HepG2 (cell line): ENCODE results near the gene NAALADL1. TPM values are rescaled to one million over a fixed set of nuclear protein-coding genes. Genes with fewer than 3 reads are reported as not detected.

ENCODE experiments used
- ATAC-seq: fragments of 200-7000 bp; cut with Tn5 transposase; 3 replicates; pipeline ENCODE4 v1.9.1; 2020; ENCODE audit warnings: mild to moderate bottlenecking, moderate library complexity
- BruUV-seq: library from RNA; stranded (reverse); fragments of 400-500 nt; replicated peaks from 2 replicates; lab custom pipeline; 2021; lab: Mats Ljungman, UMichigan
- CTCF ChIA-PET: fragments of 300-600 bp; formaldehyde crosslinking; extraction: SDS; loops from one replicate; lab custom pipeline; 2021; ENCODE audit warnings: low total read pairs, inconsistent platforms, low intra/inter-chr PET ratio; lab: Yijun Ruan, JAX
- POLR2A ChIA-PET: fragments of 350-600 bp; sonication (Branson Sonifier 250); formaldehyde crosslinking; loops from one replicate; lab custom pipeline; 2020; ENCODE audit warnings: antibody characterized with exemption, inconsistent platforms; lab: Yijun Ruan, JAX
- DNase-seq: peaks from one replicate; pipeline ENCODE4 v3.0.0-alpha.2; 2015; ENCODE audit warnings: low spot score
- FAIRE-seq: peaks from 3 replicates; lab custom pipeline; 2011; peaks lifted over from hg19 to GRCh38; lab: Jason Lieb, UNC
- H2AFZ ChIP-seq: one replicate; pipeline ENCODE4 v1.6.1; 2011; ENCODE audit warnings: low read length, inconsistent platforms
- H3K27ac ChIP-seq: fragments of 300-600 bp; 3 replicates; pipeline ENCODE4 v1.8.0; 2011; ENCODE audit warnings: mixed run types, mild to moderate bottlenecking, mixed read lengths, low read length, inconsistent platforms; ENCODE audit not compliant: insufficient read depth; ENCODE audit errors: extremely low read length
- H3K27me3 ChIP-seq, 2 experiments: fragments of 200-600 bp in 1 of 2; 2 replicates in 1 of 2; 3 replicates in 1 of 2; pipeline versions ENCODE4 v1.6.0 to v1.8.0; 2011; ENCODE audit warnings: low read length in 2 of 2, mild to moderate bottlenecking in 2 of 2, moderate library complexity in 2 of 2, inconsistent platforms in 1 of 2; ENCODE audit not compliant: insufficient read depth in 2 of 2, control insufficient read depth in 1 of 2
- H3K36me3 ChIP-seq, 2 experiments: fragments of 200-600 bp in 1 of 2; replicated peaks in 1 of 2; 2 replicates in 1 of 2; 3 replicates in 1 of 2; pipeline versions ENCODE4 v1.5.1 to v1.8.0; 2011; ENCODE audit warnings: low read length in 2 of 2, inconsistent platforms in 1 of 2; ENCODE audit not compliant: insufficient read depth in 2 of 2, control insufficient read depth in 1 of 2
- H3K4me1 ChIP-seq: 2 replicates; pipeline ENCODE4 v1.5.1; 2012; ENCODE audit warnings: low read length, inconsistent platforms; ENCODE audit not compliant: insufficient read depth
- H3K4me2 ChIP-seq: 2 replicates; pipeline ENCODE4 v1.6.0; 2011; ENCODE audit warnings: low read depth, low read length, inconsistent platforms
- H3K4me3 ChIP-seq, 3 experiments: fragments of 200-600 bp in 1 of 3; sonication (generic), shearing (Covaris generic) in 1 of 3; replicated peaks in 1 of 3; 2 replicates each; pipeline ENCODE4 v1.5.1; 2011 to 2016; ENCODE audit warnings: low read length in 3 of 3, inconsistent platforms in 2 of 3, low read depth in 2 of 3, mild to moderate bottlenecking in 2 of 3, control low read depth in 1 of 3, mixed read lengths in 1 of 3; ENCODE audit not compliant: insufficient read depth in 1 of 3
- H3K79me2 ChIP-seq: one replicate; pipeline ENCODE4 v1.6.1; 2011; ENCODE audit warnings: low read length, inconsistent platforms; ENCODE audit not compliant: insufficient read depth
- H3K9ac ChIP-seq: 2 replicates; pipeline ENCODE4 v1.6.0; 2011; ENCODE audit warnings: mild to moderate bottlenecking, low read depth, low read length, inconsistent platforms; ENCODE audit not compliant: insufficient read depth
- H3K9me3 ChIP-seq: 2 replicates; pipeline ENCODE4 v1.5.1; 2012; ENCODE audit warnings: mild to moderate bottlenecking, low read length
- H4K20me1 ChIP-seq: 2 replicates; pipeline ENCODE4 v1.6.0; 2011; ENCODE audit warnings: inconsistent platforms, mild to moderate bottlenecking, low read length, moderate library complexity; ENCODE audit not compliant: insufficient read depth
- AGO2 ChIP-seq: fragments of 200-400 bp; formaldehyde crosslinking; optimal IDR thresholded peaks from 2 replicates; pipeline ENCODE3; 2017; ENCODE audit warnings: mild to moderate bottlenecking, low read depth, low read length, moderate library complexity
- FIP1L1 ChIP-seq: fragments of 200-400 bp; formaldehyde crosslinking; IDR thresholded peaks from 2 replicates; pipeline ENCODE4 v1.6.1; 2018; ENCODE audit warnings: low read depth, mild to moderate bottlenecking, low read length, moderate library complexity, borderline replicate concordance; ENCODE audit not compliant: insufficient read depth
- NR1H2 ChIP-seq: sonication (generic); formaldehyde crosslinking; IDR thresholded peaks from 2 replicates; pipeline ENCODE4 v1.8.1; 2022; ENCODE audit warnings: low read depth, missing genetic modification reagents, borderline replicate concordance
- RBFOX2 ChIP-seq: fragments of 200-400 bp; formaldehyde crosslinking; IDR thresholded peaks from 2 replicates; pipeline ENCODE4 v1.6.1; 2017; ENCODE audit warnings: low read depth, mild to moderate bottlenecking, low read length
- ZNF101 ChIP-seq: sonication (generic); formaldehyde crosslinking; IDR thresholded peaks from 2 replicates; pipeline ENCODE4 v1.4.0; 2020; ENCODE audit warnings: mild to moderate bottlenecking, low read depth, missing genetic modification reagents, borderline replicate concordance
- ZNF329 ChIP-seq: sonication (generic); formaldehyde crosslinking; IDR thresholded peaks from 2 replicates; pipeline ENCODE4 v1.9.0; 2021; ENCODE audit warnings: low read depth, mild to moderate bottlenecking, missing genetic modification reagents
- ZNF777 ChIP-seq: sonication (generic); formaldehyde crosslinking; IDR thresholded peaks from 2 replicates; pipeline ENCODE4 v1.4.0; 2020; ENCODE audit warnings: missing genetic modification reagents
- WGBS: methylation state at CpG from one replicate; pipeline ENCODE4 v1.1.6; 2017; ENCODE audit warnings: low lambda C conversion rate; 5-methylcytosine and 5-hydroxymethylcytosine counted together
- in situ Hi-C: cut with HindIII; loops from 2 replicates; pipeline ENCODE4 v1.10.0; 2017; ENCODE audit warnings: low pct_unique_long_range_greater_than_20kb; ENCODE audit not compliant: extremely low pct_ligation_motif_present
- intact Hi-C: fragments of 100-400 bp; cut with micrococcal nuclease; formaldehyde crosslinking; loops from one replicate; pipeline ENCODE4 v1.10.0; 2022; ENCODE audit not compliant: unreplicated experiment
- polyA plus RNA-seq, 8 experiments: library from polyadenylated mRNA; depleted of rRNA in 3 of 8; stranded (reverse) in 7 of 8; unstranded in 1 of 8; fragments of >200 nt; fragmentation: Illumina TruSeq in 4 of 8; extraction: Trizol in 4 of 8; gene quantifications; 2 replicates each; pipeline versions ENCODE4 v1.2.1 to v1.2.3, GENCODE V29; 2011 to 2016; ENCODE audit warnings: low read depth in 4 of 8, missing spikeins in 1 of 8, mixed read lengths in 1 of 8; ENCODE audit not compliant: insufficient read depth in 1 of 8
- total RNA-seq, 5 experiments: library from RNA; depleted of rRNA; stranded (reverse); fragments of >200 nt; fragmentation: Illumina TruSeq; extraction: Trizol; gene quantifications; 2 replicates each; pipeline ENCODE4 v1.2.3, GENCODE V29; 2016; ENCODE audit warnings: low read depth in 1 of 5
- TF ChIP-seq, protein P1 (sequence below): sonication (generic); formaldehyde crosslinking; IDR thresholded peaks from 2 replicates; pipeline ENCODE4 v1.5.0; 2020; ENCODE audit warnings: mild to moderate bottlenecking, low read depth, missing genetic modification reagents, borderline replicate concordance
- TF ChIP-seq, protein P2 (sequence below): sonication (generic); formaldehyde crosslinking; IDR thresholded peaks from 2 replicates; pipeline ENCODE4 v1.4.0; 2020; ENCODE audit warnings: missing genetic modification reagents
- TF ChIP-seq, protein P3 (sequence below): sonication (generic); formaldehyde crosslinking; conservative IDR thresholded peaks from 2 replicates; pipeline ENCODE4 v1.5.0; 2020; ENCODE audit warnings: missing genetic modification reagents
- TF ChIP-seq, protein P4 (sequence below): sonication (generic); formaldehyde crosslinking; IDR thresholded peaks from 2 replicates; pipeline ENCODE4 v1.8.0; 2022; ENCODE audit warnings: mild to moderate bottlenecking, missing genetic modification reagents, borderline replicate concordance
- TF ChIP-seq, protein P5 (sequence below): fragments of 450-650 bp; IDR thresholded peaks from 2 replicates; pipeline ENCODE4 v1.6.1; 2017

Gene NAALADL1
- total and polyA plus RNA-seq, 2 of the 13 experiments (the other 11 are each of a cell fraction or from before 2014, with no cell fraction given) = 9.3 to 33.9 TPM

DNA sequence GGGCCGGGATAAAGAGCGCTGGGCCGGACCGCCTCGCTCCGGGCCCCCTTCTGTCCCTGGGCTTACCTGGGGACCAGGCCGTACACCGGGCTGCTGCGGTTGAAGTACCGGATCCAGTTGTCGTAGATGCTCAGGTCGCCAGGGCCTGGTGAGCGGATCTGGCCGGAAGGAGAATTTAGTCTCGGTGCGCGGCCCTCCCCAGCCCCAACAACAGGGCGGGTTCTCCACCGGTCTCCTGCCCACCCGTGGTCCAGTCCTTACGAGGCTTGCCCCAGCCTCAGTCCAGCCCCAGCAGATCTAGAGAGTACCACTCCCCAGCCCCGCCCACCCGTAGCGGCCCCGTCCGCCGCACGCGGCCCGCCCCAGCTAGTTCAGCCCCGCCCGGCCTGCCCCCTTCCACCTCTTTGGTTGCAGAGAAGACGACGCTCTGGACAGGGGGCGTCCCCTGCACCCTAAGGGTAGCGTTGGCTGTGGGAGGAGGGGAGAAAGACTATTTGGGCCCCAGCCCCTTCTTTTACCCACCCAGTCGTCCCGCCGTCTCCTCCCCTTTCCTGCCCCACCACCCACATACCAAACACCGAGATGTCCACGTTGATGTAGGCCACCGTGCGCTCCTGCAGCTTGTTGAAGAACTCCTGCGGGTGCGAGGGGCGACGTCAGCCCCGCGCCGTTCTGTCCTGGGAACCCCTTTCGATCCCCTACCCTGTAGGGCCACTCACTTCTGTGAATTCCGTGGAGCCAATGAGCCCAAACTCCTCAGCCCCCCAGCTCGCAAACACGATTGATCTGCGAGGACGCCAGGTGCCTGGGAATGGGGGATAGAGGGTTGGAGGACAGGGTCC, 10.6 kb downstream of the NAALADL1 start:
- no peak for FAIRE-seq
- Histone ChIP-seq H3K27ac (no peak overlapping the region), H3K27me3 (no peaks in the 10 kb centered on the region), H3K9me3 (no peaks in the 10 kb centered on the region), H2AFZ (no peak overlapping the region), H3K4me3 (no peak overlapping the region), H3K36me3 (peaks cover 3 to 18% of the 10 kb centered on the region in 2 experiments; a peak in 3 of 5 replicates), H3K4me1 (peaks cover 6% of the 10 kb centered on the region), H3K9ac (no peak overlapping the region), H3K4me2 (no peak overlapping the region), H4K20me1 (no peaks in the 10 kb centered on the region), H3K79me2 (no peaks in the 10 kb centered on the region)
- intact Hi-C loops (no loop called here), in situ Hi-C loops (no loop called here)
- POLR2A ChIA-PET = interaction anchor here (2.6 kb wide), 1 partner anchor 11 kb away, joined by 8 read pairs; the partner anchor contains the start of gene NAALADL1
- no peak for DNase-seq
- TF ChIP-seq, protein P1, sequence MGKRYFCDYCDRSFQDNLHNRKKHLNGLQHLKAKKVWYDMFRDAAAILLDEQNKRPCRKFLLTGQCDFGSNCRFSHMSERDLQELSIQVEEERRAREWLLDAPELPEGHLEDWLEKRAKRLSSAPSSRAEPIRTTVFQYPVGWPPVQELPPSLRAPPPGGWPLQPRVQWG (CRISPR knock-in tag) = no peak
- TF ChIP-seq, protein P2, sequence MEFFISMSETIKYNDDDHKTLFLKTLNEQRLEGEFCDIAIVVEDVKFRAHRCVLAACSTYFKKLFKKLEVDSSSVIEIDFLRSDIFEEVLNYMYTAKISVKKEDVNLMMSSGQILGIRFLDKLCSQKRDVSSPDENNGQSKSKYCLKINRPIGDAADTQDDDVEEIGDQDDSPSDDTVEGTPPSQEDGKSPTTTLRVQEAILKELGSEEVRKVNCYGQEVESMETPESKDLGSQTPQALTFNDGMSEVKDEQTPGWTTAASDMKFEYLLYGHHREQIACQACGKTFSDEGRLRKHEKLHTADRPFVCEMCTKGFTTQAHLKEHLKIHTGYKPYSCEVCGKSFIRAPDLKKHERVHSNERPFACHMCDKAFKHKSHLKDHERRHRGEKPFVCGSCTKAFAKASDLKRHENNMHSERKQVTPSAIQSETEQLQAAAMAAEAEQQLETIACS (CRISPR knock-in tag) = no peak
- TF ChIP-seq ZNF329 = no peak
- TF ChIP-seq, protein P3, sequence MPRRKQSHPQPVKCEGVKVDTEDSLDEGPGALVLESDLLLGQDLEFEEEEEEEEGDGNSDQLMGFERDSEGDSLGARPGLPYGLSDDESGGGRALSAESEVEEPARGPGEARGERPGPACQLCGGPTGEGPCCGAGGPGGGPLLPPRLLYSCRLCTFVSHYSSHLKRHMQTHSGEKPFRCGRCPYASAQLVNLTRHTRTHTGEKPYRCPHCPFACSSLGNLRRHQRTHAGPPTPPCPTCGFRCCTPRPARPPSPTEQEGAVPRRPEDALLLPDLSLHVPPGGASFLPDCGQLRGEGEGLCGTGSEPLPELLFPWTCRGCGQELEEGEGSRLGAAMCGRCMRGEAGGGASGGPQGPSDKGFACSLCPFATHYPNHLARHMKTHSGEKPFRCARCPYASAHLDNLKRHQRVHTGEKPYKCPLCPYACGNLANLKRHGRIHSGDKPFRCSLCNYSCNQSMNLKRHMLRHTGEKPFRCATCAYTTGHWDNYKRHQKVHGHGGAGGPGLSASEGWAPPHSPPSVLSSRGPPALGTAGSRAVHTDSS (CRISPR knock-in tag) = no peak
- TF ChIP-seq ZNF101 (CRISPR knock-in tag) = no peak
- no peak for TF ChIP-seq NR1H2 (CRISPR knock-in tag)
- TF ChIP-seq, protein P4, sequence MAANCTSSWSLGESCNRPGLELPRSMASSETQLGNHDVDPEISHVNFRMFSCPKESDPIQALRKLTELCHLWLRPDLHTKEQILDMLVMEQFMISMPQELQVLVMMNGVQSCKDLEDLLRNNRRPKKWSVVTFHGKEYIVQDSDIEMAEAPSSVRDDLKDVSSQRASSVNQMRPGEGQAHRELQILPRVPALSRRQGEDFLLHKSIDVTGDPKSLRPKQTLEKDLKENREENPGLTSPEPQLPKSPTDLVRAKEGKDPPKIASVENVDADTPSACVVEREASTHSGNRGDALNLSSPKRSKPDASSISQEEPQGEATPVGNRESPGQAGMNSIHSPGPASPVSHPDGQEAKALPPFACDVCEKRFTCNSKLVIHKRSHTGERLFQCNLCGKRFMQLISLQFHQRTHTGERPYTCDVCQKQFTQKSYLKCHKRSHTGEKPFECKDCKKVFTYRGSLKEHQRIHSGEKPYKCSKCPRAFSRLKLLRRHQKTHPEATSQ (CRISPR knock-in tag) = no peak
- TF ChIP-seq, protein P5, sequence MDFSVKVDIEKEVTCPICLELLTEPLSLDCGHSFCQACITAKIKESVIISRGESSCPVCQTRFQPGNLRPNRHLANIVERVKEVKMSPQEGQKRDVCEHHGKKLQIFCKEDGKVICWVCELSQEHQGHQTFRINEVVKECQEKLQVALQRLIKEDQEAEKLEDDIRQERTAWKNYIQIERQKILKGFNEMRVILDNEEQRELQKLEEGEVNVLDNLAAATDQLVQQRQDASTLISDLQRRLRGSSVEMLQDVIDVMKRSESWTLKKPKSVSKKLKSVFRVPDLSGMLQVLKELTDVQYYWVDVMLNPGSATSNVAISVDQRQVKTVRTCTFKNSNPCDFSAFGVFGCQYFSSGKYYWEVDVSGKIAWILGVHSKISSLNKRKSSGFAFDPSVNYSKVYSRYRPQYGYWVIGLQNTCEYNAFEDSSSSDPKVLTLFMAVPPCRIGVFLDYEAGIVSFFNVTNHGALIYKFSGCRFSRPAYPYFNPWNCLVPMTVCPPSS = no peak
- TF ChIP-seq RBFOX2 = 0 out of 2 replicates have a peak, but pooled peaks have one; percentile 32
- TF ChIP-seq FIP1L1 = no peak
- TF ChIP-seq AGO2 = peak; percentile 33
- TF ChIP-seq ZNF777 (CRISPR knock-in tag) = no peak
- CTCF ChIA-PET = no interaction called here
- ATAC-seq = no peak
- WGBS = 95% methylated on average over 49 of the region's 56 CpGs
- no TSS peak for BruUV-seq
